ENCODE measurements around the gene IRF2.

Gene IRF2

DNA sequence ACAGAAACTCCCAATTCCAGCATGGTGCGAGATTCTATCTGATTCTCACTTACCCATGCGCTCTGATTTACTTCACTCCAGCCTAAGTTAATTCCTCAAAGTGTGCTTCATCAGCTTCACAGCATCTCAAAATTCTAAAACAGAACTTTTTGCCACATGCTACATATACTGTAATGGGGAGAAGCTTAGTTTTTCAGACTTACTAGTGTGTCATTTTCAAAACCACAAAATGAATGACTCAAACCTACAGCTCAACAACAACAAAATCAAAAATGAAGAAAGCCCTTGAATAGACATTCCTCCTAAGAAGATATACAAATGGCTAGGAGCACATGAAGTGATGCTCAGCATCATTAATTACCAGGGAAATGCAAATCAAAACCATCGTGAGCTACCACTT lies 14.9 kb downstream of the IRF2 start:
- ATAC-seq, result peak; percentile 49; the same call in 2 of the 3 replicates
- no peak for TF ChIP-seq OSR1 (CRISPR knock-in tag; IDR thresholded peaks at IDR 0.05)
- no peak for TF ChIP-seq PPARA (CRISPR knock-in tag; IDR thresholded peaks at IDR 0.05; ENCODE audit: borderline replicate concordance)
- TF ChIP-seq ARNTL (CRISPR knock-in tag; IDR thresholded peaks at IDR 0.05; ENCODE audit: borderline replicate concordance, low read depth), result no peak
- TF ChIP-seq ZFP3 (CRISPR knock-in tag; IDR thresholded peaks at IDR 0.05), result no peak
- TF ChIP-seq ISL1 (CRISPR knock-in tag; IDR thresholded peaks at IDR 0.05), result no peak
- TF ChIP-seq ZNF8 (CRISPR knock-in tag; IDR thresholded peaks at IDR 0.05), result no peak

DNA sequence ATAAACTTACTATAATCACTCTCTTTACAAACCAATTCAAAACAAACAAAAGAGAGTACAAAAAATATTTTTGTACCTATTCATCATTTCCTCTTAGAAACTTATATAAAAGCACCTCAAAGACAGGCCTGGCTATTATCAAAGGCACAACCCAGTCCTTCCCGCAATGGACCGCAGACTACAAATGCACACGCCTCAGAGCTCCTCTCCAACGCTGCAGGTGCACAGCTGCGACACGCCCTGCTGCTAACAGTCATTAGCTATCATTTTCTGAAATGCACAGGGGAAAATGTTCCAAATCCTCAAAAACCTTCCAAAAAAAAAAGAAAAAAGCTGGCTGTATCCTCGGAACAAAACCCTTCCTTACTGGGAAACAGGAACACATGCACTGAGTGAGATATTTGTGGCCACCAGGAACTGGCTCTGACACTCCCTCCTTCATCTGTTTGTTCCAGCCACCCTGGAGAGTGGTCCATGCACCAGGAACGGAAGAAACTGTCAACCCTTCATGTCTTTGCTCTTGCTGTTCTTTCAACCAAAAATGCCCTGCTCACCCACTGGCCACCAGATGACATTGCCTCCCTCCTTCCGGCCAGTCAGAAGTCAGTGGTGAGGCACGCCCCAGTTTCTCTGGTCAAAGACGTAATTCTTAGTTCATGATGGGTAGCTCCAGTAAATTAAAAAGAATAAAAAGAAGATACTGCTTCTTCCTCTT lies 16.7 kb downstream of the IRF2 start:
- TF ChIP-seq GLIS3 (CRISPR knock-in tag; IDR thresholded peaks at IDR 0.05) (no peak), TCF4 (CRISPR knock-in tag; IDR thresholded peaks at IDR 0.05; ENCODE audit: borderline replicate concordance) (no peak), ARNTL (CRISPR knock-in tag; IDR thresholded peaks at IDR 0.05; ENCODE audit: borderline replicate concordance, low read depth) (no peak), BACH2 (CRISPR knock-in tag; IDR thresholded peaks at IDR 0.05; ENCODE audit: borderline replicate concordance) (no peak), ESRRG (CRISPR knock-in tag; IDR thresholded peaks at IDR 0.05) (no peak), ZNF565 (CRISPR knock-in tag; conservative IDR thresholded peaks at IDR 0.05; ENCODE audit: low read depth) (no peak), RARB (CRISPR knock-in tag; IDR thresholded peaks at IDR 0.05) (no peak), ZC3H10 (CRISPR knock-in tag; IDR thresholded peaks at IDR 0.05) (no peak), SNAI2 (CRISPR knock-in tag; IDR thresholded peaks at IDR 0.05) (no peak), PPARA (CRISPR knock-in tag; IDR thresholded peaks at IDR 0.05; ENCODE audit: borderline replicate concordance) (no peak), ZFP30 (CRISPR knock-in tag; IDR thresholded peaks at IDR 0.05) (no peak)
- TF ChIP-seq, protein P1, sequence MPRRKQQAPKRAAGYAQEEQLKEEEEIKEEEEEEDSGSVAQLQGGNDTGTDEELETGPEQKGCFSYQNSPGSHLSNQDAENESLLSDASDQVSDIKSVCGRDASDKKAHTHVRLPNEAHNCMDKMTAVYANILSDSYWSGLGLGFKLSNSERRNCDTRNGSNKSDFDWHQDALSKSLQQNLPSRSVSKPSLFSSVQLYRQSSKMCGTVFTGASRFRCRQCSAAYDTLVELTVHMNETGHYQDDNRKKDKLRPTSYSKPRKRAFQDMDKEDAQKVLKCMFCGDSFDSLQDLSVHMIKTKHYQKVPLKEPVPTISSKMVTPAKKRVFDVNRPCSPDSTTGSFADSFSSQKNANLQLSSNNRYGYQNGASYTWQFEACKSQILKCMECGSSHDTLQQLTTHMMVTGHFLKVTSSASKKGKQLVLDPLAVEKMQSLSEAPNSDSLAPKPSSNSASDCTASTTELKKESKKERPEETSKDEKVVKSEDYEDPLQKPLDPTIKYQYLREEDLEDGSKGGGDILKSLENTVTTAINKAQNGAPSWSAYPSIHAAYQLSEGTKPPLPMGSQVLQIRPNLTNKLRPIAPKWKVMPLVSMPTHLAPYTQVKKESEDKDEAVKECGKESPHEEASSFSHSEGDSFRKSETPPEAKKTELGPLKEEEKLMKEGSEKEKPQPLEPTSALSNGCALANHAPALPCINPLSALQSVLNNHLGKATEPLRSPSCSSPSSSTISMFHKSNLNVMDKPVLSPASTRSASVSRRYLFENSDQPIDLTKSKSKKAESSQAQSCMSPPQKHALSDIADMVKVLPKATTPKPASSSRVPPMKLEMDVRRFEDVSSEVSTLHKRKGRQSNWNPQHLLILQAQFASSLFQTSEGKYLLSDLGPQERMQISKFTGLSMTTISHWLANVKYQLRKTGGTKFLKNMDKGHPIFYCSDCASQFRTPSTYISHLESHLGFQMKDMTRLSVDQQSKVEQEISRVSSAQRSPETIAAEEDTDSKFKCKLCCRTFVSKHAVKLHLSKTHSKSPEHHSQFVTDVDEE (CRISPR knock-in tag; IDR thresholded peaks at IDR 0.05), result no peak
- TF ChIP-seq, protein P2, sequence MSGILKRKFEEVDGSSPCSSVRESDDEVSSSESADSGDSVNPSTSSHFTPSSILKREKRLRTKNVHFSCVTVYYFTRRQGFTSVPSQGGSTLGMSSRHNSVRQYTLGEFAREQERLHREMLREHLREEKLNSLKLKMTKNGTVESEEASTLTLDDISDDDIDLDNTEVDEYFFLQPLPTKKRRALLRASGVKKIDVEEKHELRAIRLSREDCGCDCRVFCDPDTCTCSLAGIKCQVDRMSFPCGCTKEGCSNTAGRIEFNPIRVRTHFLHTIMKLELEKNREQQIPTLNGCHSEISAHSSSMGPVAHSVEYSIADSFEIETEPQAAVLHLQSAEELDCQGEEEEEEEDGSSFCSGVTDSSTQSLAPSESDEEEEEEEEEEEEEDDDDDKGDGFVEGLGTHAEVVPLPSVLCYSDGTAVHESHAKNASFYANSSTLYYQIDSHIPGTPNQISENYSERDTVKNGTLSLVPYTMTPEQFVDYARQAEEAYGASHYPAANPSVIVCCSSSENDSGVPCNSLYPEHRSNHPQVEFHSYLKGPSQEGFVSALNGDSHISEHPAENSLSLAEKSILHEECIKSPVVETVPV (CRISPR knock-in tag; IDR thresholded peaks at IDR 0.05), result no peak
- TF ChIP-seq, protein P3, sequence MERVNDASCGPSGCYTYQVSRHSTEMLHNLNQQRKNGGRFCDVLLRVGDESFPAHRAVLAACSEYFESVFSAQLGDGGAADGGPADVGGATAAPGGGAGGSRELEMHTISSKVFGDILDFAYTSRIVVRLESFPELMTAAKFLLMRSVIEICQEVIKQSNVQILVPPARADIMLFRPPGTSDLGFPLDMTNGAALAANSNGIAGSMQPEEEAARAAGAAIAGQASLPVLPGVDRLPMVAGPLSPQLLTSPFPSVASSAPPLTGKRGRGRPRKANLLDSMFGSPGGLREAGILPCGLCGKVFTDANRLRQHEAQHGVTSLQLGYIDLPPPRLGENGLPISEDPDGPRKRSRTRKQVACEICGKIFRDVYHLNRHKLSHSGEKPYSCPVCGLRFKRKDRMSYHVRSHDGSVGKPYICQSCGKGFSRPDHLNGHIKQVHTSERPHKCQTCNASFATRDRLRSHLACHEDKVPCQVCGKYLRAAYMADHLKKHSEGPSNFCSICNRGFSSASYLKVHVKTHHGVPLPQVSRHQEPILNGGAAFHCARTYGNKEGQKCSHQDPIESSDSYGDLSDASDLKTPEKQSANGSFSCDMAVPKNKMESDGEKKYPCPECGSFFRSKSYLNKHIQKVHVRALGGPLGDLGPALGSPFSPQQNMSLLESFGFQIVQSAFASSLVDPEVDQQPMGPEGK (CRISPR knock-in tag; IDR thresholded peaks at IDR 0.05; ENCODE audit: borderline replicate concordance), result no peak
- TF ChIP-seq, protein P4, sequence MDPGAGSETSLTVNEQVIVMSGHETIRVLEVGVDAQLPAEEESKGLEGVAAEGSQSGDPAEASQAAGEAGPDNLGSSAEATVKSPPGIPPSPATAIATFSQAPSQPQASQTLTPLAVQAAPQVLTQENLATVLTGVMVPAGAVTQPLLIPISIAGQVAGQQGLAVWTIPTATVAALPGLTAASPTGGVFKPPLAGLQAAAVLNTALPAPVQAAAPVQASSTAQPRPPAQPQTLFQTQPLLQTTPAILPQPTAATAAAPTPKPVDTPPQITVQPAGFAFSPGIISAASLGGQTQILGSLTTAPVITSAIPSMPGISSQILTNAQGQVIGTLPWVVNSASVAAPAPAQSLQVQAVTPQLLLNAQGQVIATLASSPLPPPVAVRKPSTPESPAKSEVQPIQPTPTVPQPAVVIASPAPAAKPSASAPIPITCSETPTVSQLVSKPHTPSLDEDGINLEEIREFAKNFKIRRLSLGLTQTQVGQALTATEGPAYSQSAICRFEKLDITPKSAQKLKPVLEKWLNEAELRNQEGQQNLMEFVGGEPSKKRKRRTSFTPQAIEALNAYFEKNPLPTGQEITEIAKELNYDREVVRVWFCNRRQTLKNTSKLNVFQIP (CRISPR knock-in tag; IDR thresholded peaks at IDR 0.05; ENCODE audit: borderline replicate concordance, low read depth), result no peak
- no peak for ATAC-seq

GRCh38 chr4:184456337-184456736 lies 18.0 kb downstream of the IRF2 start:
- no peak for ATAC-seq
- TF ChIP-seq ZNF565 (CRISPR knock-in tag; conservative IDR thresholded peaks at IDR 0.05; ENCODE audit: low read depth) (no peak), GLIS3 (CRISPR knock-in tag; IDR thresholded peaks at IDR 0.05) (no peak), ESRRG (CRISPR knock-in tag; IDR thresholded peaks at IDR 0.05) (no peak), TCF4 (CRISPR knock-in tag; IDR thresholded peaks at IDR 0.05; ENCODE audit: borderline replicate concordance) (no peak), CREB5 (CRISPR knock-in tag; IDR thresholded peaks at IDR 0.05; ENCODE audit: low read depth) (no peak), CSDC2 (CRISPR knock-in tag; IDR thresholded peaks at IDR 0.05) (no peak), PPARA (CRISPR knock-in tag; IDR thresholded peaks at IDR 0.05; ENCODE audit: borderline replicate concordance) (no peak), ARNTL (CRISPR knock-in tag; IDR thresholded peaks at IDR 0.05; ENCODE audit: borderline replicate concordance, low read depth) (no peak), ZC3H10 (CRISPR knock-in tag; IDR thresholded peaks at IDR 0.05) (no peak), BACH2 (CRISPR knock-in tag; IDR thresholded peaks at IDR 0.05; ENCODE audit: borderline replicate concordance) (no peak), SNAI2 (CRISPR knock-in tag; IDR thresholded peaks at IDR 0.05) (no peak)
- TF ChIP-seq, protein P3 (CRISPR knock-in tag; IDR thresholded peaks at IDR 0.05; ENCODE audit: borderline replicate concordance), result no peak
- TF ChIP-seq, protein P2 (CRISPR knock-in tag; IDR thresholded peaks at IDR 0.05), result no peak
